Gastroesophageal sphincter (tissue), 4 donors: ENCODE data around the gene INTS6L. TPM values are rescaled to one million over a fixed set of nuclear protein-coding genes. Genes with fewer than 3 reads are reported as not detected.
"Not testable (repeated sequence)": the region's sequence is repeated elsewhere in the genome, so short reads cannot be mapped to it uniquely, and the experiment has no call there.

Source experiments
- ATAC-seq: fragments of 150-250 bp; one replicate; pipeline ENCODE4 v1.9.1; 2016; ENCODE audit warnings: mild to moderate bottlenecking, moderate library complexity
- H3K27ac ChIP-seq, 4 donors: fragments of 200-600 bp; sonication (generic) in 3 of 4; 1 replicate in 3 of 4; 2 replicates in 1 of 4; pipeline ENCODE4 v1.5.1; 2016 to 2019
- H3K27me3 ChIP-seq: fragments of 200-600 bp; sonication (generic); one replicate; pipeline ENCODE4 v1.5.1; 2019
- H3K36me3 ChIP-seq, 2 donors: fragments of 200-600 bp; sonication (generic); one replicate each; pipeline ENCODE4 v1.5.1; 2019; ENCODE audit warnings: control low read depth in 1 of 2
- H3K4me1 ChIP-seq, 3 donors: fragments of 200-600 bp; sonication (generic); 1 replicate in 2 of 3; 2 replicates in 1 of 3; pipeline ENCODE4 v1.5.1; 2016 to 2019; ENCODE audit warnings: control low read depth in 2 of 3
- H3K4me3 ChIP-seq, 2 donors: fragments of 200-600 bp; sonication (generic); one replicate each; pipeline ENCODE4 v1.5.1; 2019; ENCODE audit warnings: mild to moderate bottlenecking in 1 of 2, moderate library complexity in 1 of 2
- H3K9me3 ChIP-seq, 3 donors: fragments of 200-600 bp; sonication (generic); one replicate each; pipeline ENCODE4 v1.5.1; 2017 to 2019; ENCODE audit warnings: control low read depth in 2 of 3
- EP300 ChIP-seq: sonication (generic); formaldehyde crosslinking; IDR thresholded peaks from one replicate; pipeline ENCODE4 v1.6.1; 2017; ENCODE audit warnings: antibody characterized with exemption, mild to moderate bottlenecking
- POLR2A ChIP-seq, 2 donors: fragments of 450-650 bp; IDR thresholded peaks; one replicate each; pipeline ENCODE4 v1.6.1; 2017; ENCODE audit warnings: antibody characterized with exemption in 2 of 2, mild to moderate bottlenecking in 2 of 2, moderate library complexity in 1 of 2
- POLR2AphosphoS5 ChIP-seq: sonication (generic); formaldehyde crosslinking; IDR thresholded peaks from one replicate; pipeline ENCODE4 v1.6.1; 2017; ENCODE audit warnings: antibody characterized with exemption
- WGBS, 2 donors: methylation state at CpG; one replicate each; pipeline ENCODE4 v1.1.5; 2018; ENCODE audit warnings: low coverage in 1 of 2; 5-methylcytosine and 5-hydroxymethylcytosine counted together
- total RNA-seq, 4 donors: library from RNA; depleted of rRNA; stranded (reverse); fragments of >200 nt; gene quantifications; one replicate each; pipeline ENCODE4 v1.1.0, GENCODE V29; 2016
- TF ChIP-seq, protein P1 (sequence below), 4 experiments: fragments of 200-600 bp in 2 of 4; fragments of 450-650 bp in 2 of 4; sonication (generic) in 1 of 4; IDR thresholded peaks; one replicate each; pipeline ENCODE4 v1.5.1; 2017 to 2019; ENCODE audit warnings: antibody characterized with exemption in 4 of 4, mild to moderate bottlenecking in 2 of 4, moderate library complexity in 2 of 4

The INTS6L gene
- total RNA-seq, 4 donors from 2014 or later, result 7.6 to 18.4 (median 10.3) TPM

DNA sequence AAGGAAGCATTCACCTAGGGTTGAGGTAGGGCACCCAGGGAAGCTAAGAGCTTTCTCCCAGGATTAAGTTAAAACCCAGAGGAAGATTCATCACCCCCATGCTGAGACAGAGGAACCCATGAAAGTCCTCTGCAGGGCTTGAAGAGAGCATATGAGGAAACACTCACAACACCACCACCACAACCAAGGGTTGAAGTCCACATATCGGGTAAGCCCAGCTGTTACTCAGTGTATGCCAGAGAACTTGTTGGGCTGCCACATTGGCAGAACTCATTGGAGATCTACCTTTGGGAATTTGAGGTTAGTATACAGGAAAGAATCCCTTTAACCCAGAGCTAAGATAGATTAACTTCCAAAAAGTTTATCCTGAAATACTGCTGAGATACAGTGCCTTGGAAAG, 75.1 kb downstream of the INTS6L start:
- H3K9me3 ChIP-seq, result no peaks in the 10 kb centered on the region
- no peaks in the 10 kb centered on the region for H3K27me3 ChIP-seq
- H3K36me3 ChIP-seq, result no peaks in the 10 kb centered on the region
- 83% methylated on average over 1 of the region's 1 CpG; no CpG with 5 or more reads in 1 of the 2 donors for WGBS, 2 donors
- H3K27ac ChIP-seq, result no peak overlapping the region
- no peaks in the 10 kb centered on the region for H3K4me1 ChIP-seq
- no peak for ATAC-seq
- no peak overlapping the region for H3K4me3 ChIP-seq
- TF ChIP-seq POLR2A (IDR thresholded peaks at IDR 0.05), result no peak
- TF ChIP-seq EP300, result no peak
- no peak for TF ChIP-seq POLR2AphosphoS5
- TF ChIP-seq, protein P1, sequence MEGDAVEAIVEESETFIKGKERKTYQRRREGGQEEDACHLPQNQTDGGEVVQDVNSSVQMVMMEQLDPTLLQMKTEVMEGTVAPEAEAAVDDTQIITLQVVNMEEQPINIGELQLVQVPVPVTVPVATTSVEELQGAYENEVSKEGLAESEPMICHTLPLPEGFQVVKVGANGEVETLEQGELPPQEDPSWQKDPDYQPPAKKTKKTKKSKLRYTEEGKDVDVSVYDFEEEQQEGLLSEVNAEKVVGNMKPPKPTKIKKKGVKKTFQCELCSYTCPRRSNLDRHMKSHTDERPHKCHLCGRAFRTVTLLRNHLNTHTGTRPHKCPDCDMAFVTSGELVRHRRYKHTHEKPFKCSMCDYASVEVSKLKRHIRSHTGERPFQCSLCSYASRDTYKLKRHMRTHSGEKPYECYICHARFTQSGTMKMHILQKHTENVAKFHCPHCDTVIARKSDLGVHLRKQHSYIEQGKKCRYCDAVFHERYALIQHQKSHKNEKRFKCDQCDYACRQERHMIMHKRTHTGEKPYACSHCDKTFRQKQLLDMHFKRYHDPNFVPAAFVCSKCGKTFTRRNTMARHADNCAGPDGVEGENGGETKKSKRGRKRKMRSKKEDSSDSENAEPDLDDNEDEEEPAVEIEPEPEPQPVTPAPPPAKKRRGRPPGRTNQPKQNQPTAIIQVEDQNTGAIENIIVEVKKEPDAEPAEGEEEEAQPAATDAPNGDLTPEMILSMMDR (IDR thresholded peaks at IDR 0.05), result no peak

DNA sequence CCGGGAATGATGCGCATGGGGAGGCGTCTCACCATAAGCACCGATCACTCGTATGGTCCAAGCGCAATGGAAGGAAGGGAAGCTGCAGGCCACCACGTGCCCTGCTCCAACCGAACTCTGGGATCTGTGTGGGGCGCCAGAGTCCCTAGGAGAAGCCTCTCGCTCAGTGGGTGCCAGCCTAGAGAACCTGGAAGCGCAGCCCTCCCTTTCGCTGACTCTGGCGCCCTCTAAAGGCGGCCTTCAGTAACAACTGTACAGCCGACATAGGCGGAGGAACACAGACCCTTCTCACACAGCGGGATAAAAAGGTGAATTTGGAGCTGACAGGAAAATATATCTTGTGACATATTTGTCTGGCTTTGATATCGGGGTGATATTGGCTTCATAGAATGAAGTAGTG, 76.0 kb downstream of the INTS6L start:
- WGBS, 2 donors, result 40 to 43% methylated on average over 2 to 4 of the region's 18 CpGs
- Histone ChIP-seq H3K4me3 (no peak overlapping the region), H3K27me3 (no peaks in the 10 kb centered on the region), H3K4me1 (no peaks in the 10 kb centered on the region), H3K27ac (no peak overlapping the region), H3K9me3 (no peaks in the 10 kb centered on the region), H3K36me3 (no peaks in the 10 kb centered on the region)
- no peak for TF ChIP-seq POLR2AphosphoS5
- TF ChIP-seq EP300, result no peak
- TF ChIP-seq, protein P1 (IDR thresholded peaks at IDR 0.05), result peak in 3 of 4 experiments; percentile 20 to 51 (median 21)
- ATAC-seq, result no peak

DNA sequence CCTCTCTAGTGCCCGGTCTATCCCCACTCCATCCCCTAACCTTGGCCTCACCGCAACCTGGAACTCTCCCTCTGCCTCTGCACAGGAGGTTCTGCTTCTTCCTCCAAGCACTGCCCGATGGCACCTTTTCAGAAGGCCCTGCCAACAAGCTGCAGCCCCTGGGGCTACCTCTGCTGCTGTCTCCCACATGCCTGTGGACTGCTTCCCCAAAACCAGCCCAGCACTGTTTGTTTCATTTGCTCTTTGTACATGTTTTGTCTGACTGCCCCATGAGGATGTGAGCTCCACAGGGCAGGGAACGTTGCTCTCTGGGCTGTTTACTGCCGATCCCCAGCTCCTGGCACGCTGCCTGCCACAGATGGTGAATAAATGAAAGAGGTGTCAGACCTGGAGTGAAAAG, 85.4 kb downstream of the INTS6L start:
- Histone ChIP-seq H3K4me1 (no peaks in the 10 kb centered on the region), H3K9me3 (no peaks in the 10 kb centered on the region), H3K27ac (no peak overlapping the region), H3K27me3 (no peaks in the 10 kb centered on the region), H3K36me3 (no peaks in the 10 kb centered on the region), H3K4me3 (no peak overlapping the region)
- 100% methylated on average over 2 of the region's 6 CpGs; no CpG with 5 or more reads in 1 of the 2 donors for WGBS, 2 donors
- no peak for TF ChIP-seq POLR2A (IDR thresholded peaks at IDR 0.05)
- TF ChIP-seq EP300, result no peak
- no peak for TF ChIP-seq POLR2AphosphoS5
- TF ChIP-seq, protein P1 (IDR thresholded peaks at IDR 0.05), result no peak
- no peak for ATAC-seq

DNA sequence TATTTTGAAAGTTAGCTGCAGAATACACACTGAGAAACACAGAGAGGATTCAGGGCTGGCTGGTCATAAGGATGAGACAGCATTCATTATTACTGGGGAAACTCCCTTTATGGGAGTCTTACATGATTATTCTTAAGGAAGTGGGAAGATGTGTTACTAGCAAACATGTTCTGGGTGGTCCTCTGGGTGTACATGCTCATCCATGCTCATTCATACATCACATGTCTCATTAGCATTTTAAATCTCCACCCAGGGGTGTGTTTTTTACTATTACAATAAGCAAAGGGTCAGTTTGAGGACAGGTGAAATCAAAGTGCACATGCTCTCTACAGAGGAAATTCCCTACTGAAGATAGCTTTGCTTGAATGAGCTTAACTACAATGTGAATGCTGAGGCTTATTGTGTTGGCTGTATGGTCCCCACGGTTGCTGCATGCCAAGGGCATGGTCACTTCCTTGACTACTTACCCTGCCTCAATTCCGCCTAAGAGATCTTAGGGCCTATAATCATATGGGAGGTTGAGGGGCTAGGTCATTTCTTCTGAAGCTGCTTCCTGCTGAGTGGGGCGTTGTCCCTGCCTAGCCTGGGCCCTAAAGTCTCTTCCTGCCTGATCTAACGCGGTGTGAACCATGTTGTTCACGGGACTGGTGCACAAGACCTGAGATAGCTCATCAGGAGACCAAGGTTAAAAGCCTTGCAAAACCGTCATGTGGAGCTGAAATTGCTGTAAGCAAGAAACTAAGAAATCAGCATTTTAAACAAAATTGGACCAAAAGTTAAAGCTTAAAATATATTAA, 104.1 kb downstream of the INTS6L start:
- not testable (repeated sequence) for H3K4me1 ChIP-seq, ATAC-seq, H3K4me3 ChIP-seq, H3K27ac ChIP-seq, H3K27me3 ChIP-seq, H3K9me3 ChIP-seq, H3K36me3 ChIP-seq
- 17% methylated on average over 1 of the region's 7 CpGs; no CpG with 5 or more reads in 1 of the 2 donors for WGBS, 2 donors

DNA sequence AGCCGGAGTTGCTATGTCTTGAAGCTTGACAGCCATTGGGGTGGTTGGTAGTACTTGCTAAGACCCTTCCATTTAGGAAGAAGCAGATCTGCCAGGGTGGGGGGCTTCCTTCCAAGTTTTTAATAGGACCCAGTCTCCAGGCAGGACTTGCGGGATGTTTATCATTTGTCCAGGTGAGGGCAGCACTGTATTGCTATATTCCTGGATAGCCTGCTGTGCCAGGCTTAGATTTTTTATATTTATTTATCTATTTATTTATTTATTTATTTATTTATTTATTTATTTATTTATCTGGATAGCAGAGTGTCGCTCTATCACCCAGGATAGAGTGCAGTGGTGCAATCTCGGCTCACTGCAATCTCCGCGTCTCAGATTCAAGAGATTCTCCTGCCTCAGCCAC, 105.5 kb downstream of the INTS6L start:
- H3K27me3 ChIP-seq, result no peaks in the 10 kb centered on the region
- H3K4me3 ChIP-seq, result no peak overlapping the region
- TF ChIP-seq, protein P1 (IDR thresholded peaks at IDR 0.05), result no peak
- TF ChIP-seq EP300, result no peak
- no peak for TF ChIP-seq POLR2A (IDR thresholded peaks at IDR 0.05)
- TF ChIP-seq POLR2AphosphoS5, result no peak
- H3K9me3 ChIP-seq, result no peaks in the 10 kb centered on the region
- H3K36me3 ChIP-seq, result no peaks in the 10 kb centered on the region
- 71 to 82% methylated on average over 1 to 2 of the region's 6 CpGs for WGBS, 2 donors
- ATAC-seq, result no peak
- no peak overlapping the region for H3K27ac ChIP-seq
- H3K4me1 ChIP-seq, result no peaks in the 10 kb centered on the region
